Measurements from ENCODE around the gene FKBP1B. TPM values are rescaled to one million over a fixed set of nuclear protein-coding genes. Genes with fewer than 3 reads are reported as not detected.

Gene FKBP1B
- total RNA-seq, 6 donors from 2014 or later, result 7.3 to 27.3 (median 15.0) TPM

DNA sequence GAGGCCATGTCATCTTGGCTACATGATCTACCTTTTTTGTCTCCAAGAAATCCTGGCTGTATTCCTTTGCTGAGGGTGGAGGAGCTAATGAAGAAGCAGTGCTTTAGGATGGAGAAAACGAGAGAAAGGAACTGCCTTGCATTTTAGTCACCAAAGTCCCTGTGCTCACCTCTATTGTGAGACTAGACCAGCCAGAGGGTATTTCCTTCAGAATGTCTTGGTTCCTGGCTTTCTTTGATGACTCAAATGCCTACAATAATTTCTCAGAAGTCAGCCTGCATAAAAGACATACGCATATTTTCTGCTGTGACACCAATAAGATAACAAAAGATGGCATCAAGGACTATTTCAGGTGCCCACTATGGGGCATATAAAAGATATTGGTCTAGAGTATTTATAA is 15.8 kb downstream of the FKBP1B start:
- Histone ChIP-seq H3K36me3 (peaks cover 13 to 64% (median 23%) of the 10 kb centered on the region in 4 donors), H3K27me3 (no peaks in the 10 kb centered on the region), H3K9me3 (no peaks in the 10 kb centered on the region), H3K4me1 (no peaks in the 10 kb centered on the region), H3K4me3 (no peak overlapping the region), H3K27ac (no peak overlapping the region)
- ATAC-seq (ENCODE audit: low FRiP score in 2 of 2) (no peak), DNase-seq (no peak)
- WGBS, 2 donors, result 78 to 84% methylated on average over 2 of the region's 2 CpGs
- TF ChIP-seq POLR2A (IDR thresholded peaks at IDR 0.05), result no peak
- no peak for TF ChIP-seq EP300 (IDR thresholded peaks at IDR 0.05)
- no peak for TF ChIP-seq POLR2AphosphoS5 (IDR thresholded peaks at IDR 0.05)
- TF ChIP-seq, protein P1, sequence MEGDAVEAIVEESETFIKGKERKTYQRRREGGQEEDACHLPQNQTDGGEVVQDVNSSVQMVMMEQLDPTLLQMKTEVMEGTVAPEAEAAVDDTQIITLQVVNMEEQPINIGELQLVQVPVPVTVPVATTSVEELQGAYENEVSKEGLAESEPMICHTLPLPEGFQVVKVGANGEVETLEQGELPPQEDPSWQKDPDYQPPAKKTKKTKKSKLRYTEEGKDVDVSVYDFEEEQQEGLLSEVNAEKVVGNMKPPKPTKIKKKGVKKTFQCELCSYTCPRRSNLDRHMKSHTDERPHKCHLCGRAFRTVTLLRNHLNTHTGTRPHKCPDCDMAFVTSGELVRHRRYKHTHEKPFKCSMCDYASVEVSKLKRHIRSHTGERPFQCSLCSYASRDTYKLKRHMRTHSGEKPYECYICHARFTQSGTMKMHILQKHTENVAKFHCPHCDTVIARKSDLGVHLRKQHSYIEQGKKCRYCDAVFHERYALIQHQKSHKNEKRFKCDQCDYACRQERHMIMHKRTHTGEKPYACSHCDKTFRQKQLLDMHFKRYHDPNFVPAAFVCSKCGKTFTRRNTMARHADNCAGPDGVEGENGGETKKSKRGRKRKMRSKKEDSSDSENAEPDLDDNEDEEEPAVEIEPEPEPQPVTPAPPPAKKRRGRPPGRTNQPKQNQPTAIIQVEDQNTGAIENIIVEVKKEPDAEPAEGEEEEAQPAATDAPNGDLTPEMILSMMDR (IDR thresholded peaks at IDR 0.05), result no peak

DNA sequence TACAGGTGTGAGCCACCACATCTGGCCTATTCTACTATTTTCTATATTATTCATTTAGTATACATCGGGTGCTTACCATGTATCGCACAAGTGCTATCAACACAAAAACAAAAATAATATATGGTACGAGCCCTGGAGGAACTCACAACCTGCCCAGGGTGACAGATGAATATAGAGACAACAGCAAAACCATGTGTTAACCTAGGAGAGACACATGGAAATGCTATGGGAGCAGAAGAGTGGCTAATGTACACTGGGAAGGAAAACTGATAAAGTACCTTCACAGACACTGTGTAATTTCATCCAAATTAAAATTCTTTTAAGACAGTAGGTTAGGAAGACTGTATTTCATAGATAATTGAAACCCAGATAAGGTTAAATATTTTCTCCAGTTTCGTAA is 22.7 kb downstream of the FKBP1B start:
- peaks cover 10 to 25% (median 11%) of the 10 kb centered on the region in 4 donors for H3K4me1 ChIP-seq
- WGBS, 2 donors, result 87 to 95% methylated on average over 4 of the region's 4 CpGs
- H3K27me3 ChIP-seq, result no peaks in the 10 kb centered on the region
- TF ChIP-seq, protein P1 (IDR thresholded peaks at IDR 0.05), result no peak
- TF ChIP-seq POLR2A (IDR thresholded peaks at IDR 0.05) (no peak), POLR2AphosphoS5 (IDR thresholded peaks at IDR 0.05) (no peak), EP300 (IDR thresholded peaks at IDR 0.05) (no peak)
- H3K4me3 ChIP-seq, result no peak overlapping the region
- DNase-seq, result no peak
- ATAC-seq (ENCODE audit: low FRiP score in 2 of 2), result no peak
- peaks cover 15 to 63% (median 30%) of the 10 kb centered on the region in 4 donors for H3K36me3 ChIP-seq
- no peak overlapping the region for H3K27ac ChIP-seq
- H3K9me3 ChIP-seq, result no peaks in the 10 kb centered on the region

DNA sequence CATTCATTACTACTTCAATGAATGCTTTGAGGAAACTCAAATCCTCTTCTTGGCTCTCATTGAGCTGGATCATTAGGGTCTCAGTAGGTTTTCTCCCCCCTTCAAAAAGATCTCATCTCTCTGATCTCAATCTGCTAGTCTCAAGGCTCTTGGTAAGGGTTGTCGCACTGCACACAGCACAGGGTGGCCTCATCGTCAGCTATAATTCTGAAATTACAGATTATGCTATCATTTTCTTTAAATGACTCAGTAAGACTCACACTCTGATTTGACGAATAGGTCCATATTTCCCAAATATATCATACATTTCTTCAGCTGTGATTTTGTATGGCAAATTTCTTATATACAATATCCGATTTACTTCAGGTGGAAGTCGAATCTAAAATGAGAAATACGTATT is 24.3 kb downstream of the FKBP1B start:
- DNase-seq, result no peak
- no peak overlapping the region for H3K4me3 ChIP-seq
- ATAC-seq (ENCODE audit: low FRiP score in 2 of 2), result no peak
- TF ChIP-seq POLR2A (IDR thresholded peaks at IDR 0.05) (no peak), POLR2AphosphoS5 (IDR thresholded peaks at IDR 0.05) (no peak), EP300 (IDR thresholded peaks at IDR 0.05) (no peak)
- TF ChIP-seq, protein P1 (IDR thresholded peaks at IDR 0.05), result no peak
- H3K9me3 ChIP-seq, result no peaks in the 10 kb centered on the region
- peaks cover 16 to 34% (median 18%) of the 10 kb centered on the region in 4 donors for H3K4me1 ChIP-seq
- H3K27me3 ChIP-seq, result no peaks in the 10 kb centered on the region
- H3K27ac ChIP-seq, result no peak overlapping the region
- whole genome bisulfite sequencing, 2 donors, result 90 to 94% methylated on average over 6 of the region's 6 CpGs
- H3K36me3 ChIP-seq, result peaks cover 5 to 48% (median 23%) of the 10 kb centered on the region in 4 donors

DNA sequence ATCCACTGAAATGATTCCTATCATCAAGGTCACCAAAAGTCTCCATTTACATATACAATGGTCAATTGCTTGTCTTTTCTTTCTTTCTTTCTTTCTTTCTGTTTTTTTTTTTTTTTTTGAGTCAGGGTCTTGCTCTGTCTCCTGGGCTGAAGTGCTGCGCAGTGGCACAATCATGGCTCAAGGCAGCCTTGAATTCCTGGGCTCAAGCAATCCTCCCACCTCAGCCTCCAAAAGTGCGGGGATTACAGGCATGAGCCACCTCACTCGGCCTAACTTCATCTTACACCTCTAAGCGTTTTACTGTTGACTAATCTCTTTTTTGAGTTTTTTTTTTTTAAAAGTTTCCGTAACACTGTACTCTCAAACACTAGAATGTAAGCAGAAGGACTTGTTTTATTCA is 25.7 kb downstream of the FKBP1B start:
- DNase-seq (no peak), ATAC-seq (ENCODE audit: low FRiP score in 2 of 2) (no peak)
- no peaks in the 10 kb centered on the region for H3K27me3 ChIP-seq
- 56 to 61% methylated on average over 5 of the region's 5 CpGs for WGBS, 2 donors
- no peak for TF ChIP-seq POLR2AphosphoS5 (IDR thresholded peaks at IDR 0.05)
- no peak for TF ChIP-seq POLR2A (IDR thresholded peaks at IDR 0.05)
- TF ChIP-seq EP300 (IDR thresholded peaks at IDR 0.05), result no peak
- peaks cover 6 to 42% (median 20%) of the 10 kb centered on the region in 4 donors for H3K36me3 ChIP-seq
- H3K4me3 ChIP-seq, result peak overlapping the region in 3 of 4 donors; percentile 59 to 86 (median 61)
- no peaks in the 10 kb centered on the region for H3K9me3 ChIP-seq
- H3K27ac ChIP-seq, result peak overlapping the region; percentile 90 to 97 (median 94)
- peaks cover 16 to 34% (median 18%) of the 10 kb centered on the region in 4 donors for H3K4me1 ChIP-seq

DNA sequence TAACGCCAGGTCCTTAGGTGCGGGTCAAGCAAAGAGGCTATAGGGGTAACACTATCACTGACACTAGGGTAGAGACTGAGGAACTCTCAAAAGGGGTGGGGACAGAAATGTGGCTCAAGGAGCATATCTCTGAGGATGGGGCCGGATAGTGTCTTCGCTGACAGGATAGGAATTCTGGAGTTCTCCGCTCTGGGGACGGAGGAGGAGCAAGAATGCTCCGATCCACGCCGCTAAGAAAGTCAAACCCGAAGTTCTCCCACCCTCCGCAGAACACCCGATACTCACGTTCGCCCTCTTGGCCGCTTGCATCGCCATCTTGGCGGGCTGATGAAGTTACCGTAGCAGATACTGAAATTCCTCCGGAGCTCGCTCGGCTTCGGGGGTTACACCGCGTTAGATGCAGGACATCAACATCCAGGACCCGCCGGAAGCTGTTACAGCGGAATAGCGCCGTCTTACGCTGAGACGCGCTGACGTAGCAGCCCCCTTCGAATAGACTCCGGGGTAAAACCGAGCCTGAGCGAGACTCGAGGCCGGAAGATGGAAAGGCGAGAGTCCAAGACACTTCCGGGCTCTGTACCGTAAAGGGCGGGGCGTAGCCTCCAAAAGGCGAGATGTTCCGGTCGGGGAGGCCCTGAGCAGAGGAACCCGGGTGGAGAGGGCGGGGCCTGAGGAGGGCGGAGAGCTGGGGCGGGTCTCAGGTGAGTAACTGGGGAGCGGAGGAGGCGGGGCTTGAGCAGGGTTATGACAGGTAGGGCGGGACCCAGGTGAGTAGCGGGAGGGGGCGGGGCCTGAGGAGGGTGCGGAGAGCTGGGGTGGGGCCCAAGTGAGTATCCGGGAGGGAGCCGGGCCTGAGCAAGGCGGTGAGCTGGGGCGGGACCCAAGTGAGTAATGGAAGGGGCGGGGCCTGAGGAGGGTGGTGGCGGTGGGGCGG is 26.6 kb downstream of the FKBP1B start, which contains the start of gene SF3B6:
Gene SF3B6, minus strand, starts transcription at position 412 of the 934 bp plus-strand sequence. Its CDS starts 97 bp downstream, at position 315.
- peak; percentile 98 to 100 for DNase-seq
- peaks cover 16 to 37% (median 21%) of the 10 kb centered on the region in 4 donors for H3K4me1 ChIP-seq
- H3K4me3 ChIP-seq, result peak within 1 kb of the TSS; percentile 59 to 86 (median 64)
- ATAC-seq (ENCODE audit: low FRiP score in 2 of 2), result peak; percentile 96 to 98
- peaks cover 12 to 39% (median 17%) of the 10 kb centered on the region in 4 donors for H3K36me3 ChIP-seq
- TF ChIP-seq, protein P1 (IDR thresholded peaks at IDR 0.05), result peak in 1 of 6 experiments; percentile 10
- TF ChIP-seq EP300 (IDR thresholded peaks at IDR 0.05) (peak in 1 of 4 donors; percentile 4), POLR2AphosphoS5 (IDR thresholded peaks at IDR 0.05) (peak; percentile 92 to 93), POLR2A (IDR thresholded peaks at IDR 0.05) (peak in 2 of 4 donors; percentile 67 to 82)
- no peaks in the 10 kb centered on the region for H3K27me3 ChIP-seq
- peak within 1 kb of the TSS; percentile 90 to 97 (median 94) for H3K27ac ChIP-seq
- 0 to 1% methylated on average over 36 to 64 of the region's 64 CpGs for WGBS, 2 donors
- no peaks in the 10 kb centered on the region for H3K9me3 ChIP-seq

Measured in upper lobe of left lung (tissue), 6 donors.